Chondrocyte (in vitro differentiated cells): ENCODE data around the gene C13orf46. TPM values are rescaled to one million over a fixed set of nuclear protein-coding genes. Genes with fewer than 3 reads are reported as not detected.

ENCODE experiments used
- DNase-seq: peaks from one replicate; pipeline ENCODE4 v3.0.0; 2021; ENCODE audit warnings: mixed read lengths, low spot score
- H3K27ac Mint-ChIP-seq: one replicate; pipeline ENCODE4 v1.8.0; 2021; ENCODE audit warnings: mild to moderate bottlenecking, moderate library complexity, mixed read lengths; ENCODE audit not compliant: unreplicated experiment
- H3K27me3 Mint-ChIP-seq: 2 replicates; pipeline ENCODE4 v1.8.0; 2021; ENCODE audit warnings: low read depth, mixed read lengths
- H3K36me3 Mint-ChIP-seq: 2 replicates; pipeline ENCODE4 v1.8.0; 2021; ENCODE audit warnings: low read depth, mixed read lengths
- H3K4me1 Mint-ChIP-seq: 2 replicates; pipeline ENCODE4 v1.8.0; 2021; ENCODE audit warnings: low read depth, mild to moderate bottlenecking, mixed read lengths
- H3K4me3 Mint-ChIP-seq: one replicate; pipeline ENCODE4 v1.8.0; 2021; ENCODE audit warnings: mild to moderate bottlenecking, moderate library complexity, mixed read lengths; ENCODE audit not compliant: unreplicated experiment
- H3K9me3 Mint-ChIP-seq: 2 replicates; pipeline ENCODE4 v1.8.0; 2021; ENCODE audit warnings: low read depth, mixed read lengths
- CTCF ChIP-seq: fragments of 200-600 bp; sonication (generic); IDR thresholded peaks from 2 replicates; pipeline ENCODE4 v1.5.0; 2021; ENCODE audit warnings: antibody characterized with exemption, mild to moderate bottlenecking, moderate library complexity
- total RNA-seq: library from RNA; stranded (reverse); gene quantifications from 3 replicates; pipeline ENCODE4 v1.2.1, GENCODE V29; 2021

The C13orf46 gene
- total RNA-seq, 1 donor from 2014 or later = 2.2 TPM

- Mint-ChIP-seq H3K4me1 (no peaks in the 10 kb centered on the region), H3K36me3 (peaks cover 6% of the 10 kb centered on the region), H3K4me3 (no peak overlapping the region), H3K27me3 (peaks cover 20% of the 10 kb centered on the region), H3K9me3 (peaks cover 19% of the 10 kb centered on the region), H3K27ac (no peak overlapping the region)
- TF ChIP-seq CTCF = no peak
- no peak for DNase-seq
These were observed 56.1 kb downstream of the C13orf46 start for GRCh38 chr13:113917594-113918371.

GRCh38 chr13:113917096-113917495 is 56.8 kb downstream of the C13orf46 start:
- Mint-ChIP-seq H3K9me3 (peaks cover 20% of the 10 kb centered on the region), H3K36me3 (peaks cover 11% of the 10 kb centered on the region), H3K4me1 (no peaks in the 10 kb centered on the region), H3K27ac (no peak overlapping the region), H3K27me3 (peaks cover 20% of the 10 kb centered on the region), H3K4me3 (no peak overlapping the region)
- no peak for TF ChIP-seq CTCF
- no peak for DNase-seq

GRCh38 chr13:113916330-113916815 is 57.5 kb downstream of the C13orf46 start:
- no peak for TF ChIP-seq CTCF
- peaks cover 16% of the 10 kb centered on the region for H3K9me3 Mint-ChIP-seq
- H3K27ac Mint-ChIP-seq = no peak overlapping the region
- H3K4me3 Mint-ChIP-seq = no peak overlapping the region
- H3K4me1 Mint-ChIP-seq = no peaks in the 10 kb centered on the region
- H3K36me3 Mint-ChIP-seq = peaks cover 6% of the 10 kb centered on the region
- DNase-seq = no peak
- H3K27me3 Mint-ChIP-seq = peaks cover 21% of the 10 kb centered on the region

- Mint-ChIP-seq H3K27ac (no peak overlapping the region), H3K27me3 (peaks cover 23% of the 10 kb centered on the region), H3K4me3 (no peak overlapping the region), H3K36me3 (peaks cover 6% of the 10 kb centered on the region), H3K4me1 (no peaks in the 10 kb centered on the region), H3K9me3 (peaks cover 18% of the 10 kb centered on the region)
- no peak for TF ChIP-seq CTCF
- no peak for DNase-seq
These were observed 58.0 kb downstream of the C13orf46 start for GRCh38 chr13:113915786-113916329.

- Mint-ChIP-seq H3K9me3 (peaks cover 17% of the 10 kb centered on the region), H3K27ac (no peak overlapping the region), H3K4me3 (no peak overlapping the region), H3K36me3 (peaks cover 6% of the 10 kb centered on the region), H3K4me1 (no peaks in the 10 kb centered on the region), H3K27me3 (peaks cover 23% of the 10 kb centered on the region)
- no peak for DNase-seq
- no peak for TF ChIP-seq CTCF
These were observed 58.7 kb downstream of the C13orf46 start for GRCh38 chr13:113915012-113915763.
